IPS-18c (cell line): Measurements from ENCODE around the gene PLA2G10.
"Not testable (repeated sequence)": the region's sequence is repeated elsewhere in the genome, so short reads cannot be mapped to it uniquely, and the experiment has no call there.

Source experiments
- H3K4me3 ChIP-seq: 2 replicates; pipeline ENCODE4 v1.7.0; 2013; ENCODE audit warnings: low read depth, mild to moderate bottlenecking, low read length, moderate library complexity; ENCODE audit not compliant: insufficient read depth
- H3K9me3 ChIP-seq: one replicate; pipeline ENCODE4 v1.6.1; 2013; ENCODE audit warnings: mild to moderate bottlenecking, low read length, moderate library complexity; ENCODE audit not compliant: control insufficient read depth, insufficient read depth

The PLA2G10 gene, protein sequence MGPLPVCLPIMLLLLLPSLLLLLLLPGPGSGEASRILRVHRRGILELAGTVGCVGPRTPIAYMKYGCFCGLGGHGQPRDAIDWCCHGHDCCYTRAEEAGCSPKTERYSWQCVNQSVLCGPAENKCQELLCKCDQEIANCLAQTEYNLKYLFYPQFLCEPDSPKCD

DNA sequence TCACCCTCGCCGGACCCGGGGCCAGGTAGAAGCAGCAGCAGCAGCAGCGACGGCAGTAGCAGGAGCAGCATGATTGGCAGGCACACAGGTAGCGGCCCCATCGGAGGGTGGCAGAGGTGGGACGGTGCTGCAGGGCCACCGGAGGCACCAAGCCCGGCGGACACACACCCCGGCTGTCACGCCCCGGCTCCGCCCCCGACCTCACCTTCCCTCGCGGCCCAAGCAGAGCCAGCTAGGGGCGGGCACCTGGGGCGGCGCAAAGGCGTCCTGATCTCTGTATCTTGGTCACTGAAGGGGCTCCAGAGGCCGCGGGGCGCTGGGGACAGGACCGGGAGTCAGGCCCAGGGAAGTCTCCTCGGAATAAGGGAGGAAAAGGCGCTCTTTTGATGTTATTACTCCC is at the start of gene PLA2G10:
Gene PLA2G10 (minus strand): TSS at position 180 of the 400 bp plus-strand sequence. CDS start 79 bp downstream, at position 101.
- H3K4me3 ChIP-seq, H3K9me3 ChIP-seq: not testable (repeated sequence)

DNA sequence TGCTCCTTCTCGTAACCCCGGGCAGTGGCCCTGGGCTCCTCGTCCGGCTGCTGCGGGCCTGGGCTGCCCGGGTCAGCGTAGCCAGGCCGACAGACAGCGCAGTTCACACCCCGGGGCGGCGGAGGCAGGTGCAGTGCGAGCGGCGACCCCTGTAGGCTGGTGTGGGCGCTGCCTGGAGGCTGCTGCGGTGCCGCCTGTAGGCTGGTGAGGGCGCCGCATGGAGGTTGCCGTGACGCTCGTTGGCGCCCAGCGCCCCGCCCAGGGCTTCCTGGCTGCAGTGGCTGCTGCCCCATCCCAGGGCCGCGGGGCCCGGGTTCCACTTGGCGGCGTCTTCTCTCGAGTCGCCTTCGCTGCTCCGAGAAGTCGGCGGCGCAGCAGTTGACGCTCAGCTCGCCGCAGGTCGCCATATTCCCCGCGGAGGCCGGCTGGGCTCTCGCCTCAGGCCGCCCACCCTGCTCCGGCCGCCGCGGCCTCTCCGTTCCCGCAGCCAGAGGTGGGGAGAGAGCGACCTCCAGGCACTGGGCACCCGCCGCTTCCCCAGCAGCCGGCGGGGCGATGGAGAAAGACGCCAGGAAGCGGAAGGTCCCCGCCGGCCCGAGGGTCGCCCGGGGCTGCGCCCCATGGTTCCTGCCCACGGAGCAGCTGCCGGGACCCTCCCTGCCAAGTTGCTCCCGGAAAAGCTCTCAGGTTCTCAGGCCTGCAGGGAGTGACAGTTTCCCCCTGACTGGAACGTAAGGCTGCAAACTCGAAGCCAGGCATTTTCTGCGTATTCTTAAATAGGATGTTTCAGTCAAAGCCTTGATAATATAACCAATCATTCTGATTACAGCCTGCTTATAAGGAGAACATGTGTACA is 48.4 kb upstream of the PLA2G10 start, which contains the start of gene NPIPA2:
Gene NPIPA2 (plus strand): TSS at position 261 of the 856 bp plus-strand sequence. CDS start 5,533 bp downstream, outside the sequence.
- not testable (repeated sequence) for H3K4me3 ChIP-seq, H3K9me3 ChIP-seq

DNA sequence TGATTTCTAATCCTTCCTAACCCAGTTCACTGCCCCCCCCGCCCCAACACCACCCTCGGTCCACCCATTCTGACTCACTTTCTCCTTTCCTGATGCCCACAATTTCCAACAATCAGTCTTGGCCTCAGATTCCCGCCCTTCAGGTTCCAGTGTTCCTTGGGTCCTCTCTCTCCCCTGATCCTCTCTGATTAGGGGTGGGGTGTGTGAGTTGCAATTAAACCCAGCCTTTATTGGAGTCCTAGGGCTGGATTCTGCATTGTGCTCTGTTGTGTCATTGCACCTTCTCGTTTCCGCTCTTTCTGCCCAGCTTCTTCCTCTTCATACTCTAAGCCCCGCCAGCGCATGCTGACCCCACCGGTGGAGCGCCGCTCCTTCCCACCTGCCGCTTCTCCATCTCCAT is 47.7 kb upstream of the PLA2G10 start:
- H3K4me3 ChIP-seq, H3K9me3 ChIP-seq: not testable (repeated sequence)

DNA sequence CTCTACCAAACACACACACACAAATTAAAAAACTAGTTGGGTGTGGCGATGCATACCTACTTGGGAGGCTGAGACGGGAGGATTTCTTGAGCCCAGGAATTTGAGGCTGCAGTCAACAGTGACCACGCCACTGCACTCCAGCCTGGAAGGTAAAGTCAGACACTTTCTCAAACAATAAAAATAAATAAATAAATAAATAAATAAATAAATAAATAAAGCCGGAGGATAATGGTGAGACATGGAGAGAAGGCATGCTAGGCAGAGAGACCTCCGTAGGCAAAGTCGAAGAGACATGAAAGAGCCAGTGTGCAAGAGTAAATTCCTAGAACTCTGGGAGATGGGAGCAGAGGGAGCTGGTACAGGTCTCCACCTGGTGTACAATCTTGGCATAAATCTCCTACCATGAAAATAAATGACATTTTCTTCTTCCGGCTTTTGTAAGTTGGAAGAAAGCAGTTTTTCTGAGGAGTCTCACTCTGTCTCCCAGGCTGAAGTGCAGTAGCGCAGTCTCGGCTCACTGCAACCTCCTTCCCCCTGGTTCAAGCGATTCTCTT is 46.8 kb upstream of the PLA2G10 start:
- not testable (repeated sequence) for H3K4me3 ChIP-seq, H3K9me3 ChIP-seq

DNA sequence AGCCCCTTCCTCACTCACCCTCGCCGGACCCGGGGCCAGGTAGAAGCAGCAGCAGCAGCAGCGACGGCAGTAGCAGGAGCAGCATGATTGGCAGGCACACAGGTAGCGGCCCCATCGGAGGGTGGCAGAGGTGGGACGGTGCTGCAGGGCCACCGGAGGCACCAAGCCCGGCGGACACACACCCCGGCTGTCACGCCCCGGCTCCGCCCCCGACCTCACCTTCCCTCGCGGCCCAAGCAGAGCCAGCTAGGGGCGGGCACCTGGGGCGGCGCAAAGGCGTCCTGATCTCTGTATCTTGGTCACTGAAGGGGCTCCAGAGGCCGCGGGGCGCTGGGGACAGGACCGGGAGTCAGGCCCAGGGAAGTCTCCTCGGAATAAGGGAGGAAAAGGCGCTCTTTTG is 39.1 kb upstream of the PLA2G10 start:
- not testable (repeated sequence) for H3K4me3 ChIP-seq, H3K9me3 ChIP-seq

DNA sequence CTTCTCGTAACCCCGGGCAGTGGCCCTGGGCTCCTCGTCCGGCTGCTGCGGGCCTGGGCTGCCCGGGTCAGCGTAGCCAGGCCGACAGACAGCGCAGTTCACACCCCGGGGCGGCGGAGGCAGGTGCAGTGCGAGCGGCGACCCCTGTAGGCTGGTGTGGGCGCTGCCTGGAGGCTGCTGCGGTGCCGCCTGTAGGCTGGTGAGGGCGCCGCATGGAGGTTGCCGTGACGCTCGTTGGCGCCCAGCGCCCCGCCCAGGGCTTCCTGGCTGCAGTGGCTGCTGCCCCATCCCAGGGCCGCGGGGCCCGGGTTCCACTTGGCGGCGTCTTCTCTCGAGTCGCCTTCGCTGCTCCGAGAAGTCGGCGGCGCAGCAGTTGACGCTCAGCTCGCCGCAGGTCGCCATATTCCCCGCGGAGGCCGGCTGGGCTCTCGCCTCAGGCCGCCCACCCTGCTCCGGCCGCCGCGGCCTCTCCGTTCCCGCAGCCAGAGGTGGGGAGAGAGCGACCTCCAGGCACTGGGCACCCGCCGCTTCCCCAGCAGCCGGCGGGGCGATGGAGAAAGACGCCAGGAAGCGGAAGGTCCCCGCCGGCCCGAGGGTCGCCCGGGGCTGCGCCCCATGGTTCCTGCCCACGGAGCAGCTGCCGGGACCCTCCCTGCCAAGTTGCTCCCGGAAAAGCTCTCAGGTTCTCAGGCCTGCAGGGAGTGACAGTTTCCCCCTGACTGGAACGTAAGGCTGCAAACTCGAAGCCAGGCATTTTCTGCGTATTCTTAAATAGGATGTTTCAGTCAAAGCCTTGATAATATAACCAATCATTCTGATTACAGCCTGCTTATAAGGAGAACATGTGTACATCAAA is 9.3 kb upstream of the PLA2G10 start, which contains the start of gene NPIPA3:
Gene NPIPA3 (plus strand): TSS at position 256 of the 856 bp plus-strand sequence. CDS start 5,533 bp downstream, outside the sequence.
- H3K4me3 ChIP-seq, H3K9me3 ChIP-seq: not testable (repeated sequence)

DNA sequence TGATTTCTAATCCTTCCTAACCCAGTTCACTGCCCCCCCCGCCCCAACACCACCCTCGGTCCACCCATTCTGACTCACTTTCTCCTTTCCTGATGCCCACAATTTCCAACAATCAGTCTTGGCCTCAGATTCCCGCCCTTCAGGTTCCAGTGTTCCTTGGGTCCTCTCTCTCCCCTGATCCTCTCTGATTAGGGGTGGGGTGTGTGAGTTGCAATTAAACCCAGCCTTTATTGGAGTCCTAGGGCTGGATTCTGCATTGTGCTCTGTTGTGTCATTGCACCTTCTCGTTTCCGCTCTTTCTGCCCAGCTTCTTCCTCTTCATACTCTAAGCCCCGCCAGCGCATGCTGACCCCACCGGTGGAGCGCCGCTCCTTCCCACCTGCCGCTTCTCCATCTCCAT is 8.6 kb upstream of the PLA2G10 start:
- H3K4me3 ChIP-seq, H3K9me3 ChIP-seq: not testable (repeated sequence)

DNA sequence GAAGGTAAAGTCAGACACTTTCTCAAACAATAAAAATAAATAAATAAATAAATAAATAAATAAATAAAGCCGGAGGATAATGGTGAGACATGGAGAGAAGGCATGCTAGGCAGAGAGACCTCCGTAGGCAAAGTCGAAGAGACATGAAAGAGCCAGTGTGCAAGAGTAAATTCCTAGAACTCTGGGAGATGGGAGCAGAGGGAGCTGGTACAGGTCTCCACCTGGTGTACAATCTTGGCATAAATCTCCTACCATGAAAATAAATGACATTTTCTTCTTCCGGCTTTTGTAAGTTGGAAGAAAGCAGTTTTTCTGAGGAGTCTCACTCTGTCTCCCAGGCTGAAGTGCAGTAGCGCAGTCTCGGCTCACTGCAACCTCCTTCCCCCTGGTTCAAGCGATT is 7.8 kb upstream of the PLA2G10 start:
- H3K4me3 ChIP-seq, H3K9me3 ChIP-seq: not testable (repeated sequence)

DNA sequence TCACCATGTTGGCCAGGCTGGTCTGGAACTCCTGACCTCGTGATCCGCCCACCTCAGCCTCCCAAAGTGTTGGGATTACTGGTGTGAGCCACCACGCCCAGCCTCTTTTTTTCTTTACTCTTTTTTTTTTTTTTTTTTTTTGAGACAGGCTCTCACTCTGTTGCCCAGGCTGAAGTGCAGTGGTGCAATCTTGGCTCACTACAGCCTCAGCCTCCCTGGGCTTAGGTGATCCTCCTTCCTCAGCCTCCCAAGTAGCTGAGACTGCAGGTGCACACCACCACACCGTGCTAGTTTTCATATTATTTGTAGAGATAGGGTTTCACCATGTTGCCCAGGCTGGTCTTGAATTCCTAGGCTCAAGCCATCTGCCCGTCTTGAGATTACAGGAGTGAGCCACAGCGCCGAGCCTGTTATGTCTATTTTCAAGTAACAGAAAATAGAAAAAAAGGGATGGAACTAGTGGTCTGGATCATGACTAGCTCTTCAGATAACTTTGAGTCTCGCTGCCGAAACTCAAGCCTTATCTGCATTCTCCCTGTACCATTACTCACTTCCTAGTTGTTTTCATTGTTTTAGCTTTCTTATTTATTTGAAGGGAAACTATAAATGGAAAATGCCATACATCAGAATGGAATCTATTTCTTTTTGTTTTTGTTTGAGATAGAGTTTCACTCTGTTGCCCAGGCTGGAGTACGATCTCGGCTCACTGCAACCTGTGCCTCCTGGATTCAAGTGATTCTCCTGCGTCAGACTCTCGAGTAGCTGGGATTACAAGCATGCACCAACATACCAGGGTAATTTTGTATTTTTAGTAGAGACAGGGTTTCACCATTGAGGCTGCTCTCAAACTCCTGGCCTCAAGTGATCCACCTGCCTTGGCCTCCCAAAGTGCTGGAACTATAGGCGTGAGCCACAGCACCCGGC is 8.0 kb downstream of the PLA2G10 start:
- H3K9me3 ChIP-seq, H3K4me3 ChIP-seq: not testable (repeated sequence)

DNA sequence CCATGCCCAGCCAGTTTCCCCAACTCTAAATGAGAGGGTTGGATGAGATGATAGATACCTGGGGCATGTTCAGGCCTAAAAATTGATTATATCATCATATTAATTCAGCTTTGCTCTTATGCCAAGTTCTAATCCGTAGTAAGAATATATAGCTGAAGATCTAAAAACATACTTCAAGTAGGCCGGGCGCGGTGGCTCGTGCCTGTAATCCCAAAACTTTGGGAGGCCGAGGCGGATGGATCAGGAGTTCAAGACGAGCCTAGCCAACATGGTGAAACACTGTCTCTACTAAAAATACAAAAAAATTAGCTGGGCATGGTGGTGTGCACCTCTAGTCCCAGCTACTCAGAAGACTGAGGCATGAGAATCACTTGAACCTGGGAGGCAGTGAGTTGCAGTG is 12.0 kb downstream of the PLA2G10 start:
- no peak overlapping the region for H3K4me3 ChIP-seq
- H3K9me3 ChIP-seq, result no peaks in the 10 kb centered on the region

DNA sequence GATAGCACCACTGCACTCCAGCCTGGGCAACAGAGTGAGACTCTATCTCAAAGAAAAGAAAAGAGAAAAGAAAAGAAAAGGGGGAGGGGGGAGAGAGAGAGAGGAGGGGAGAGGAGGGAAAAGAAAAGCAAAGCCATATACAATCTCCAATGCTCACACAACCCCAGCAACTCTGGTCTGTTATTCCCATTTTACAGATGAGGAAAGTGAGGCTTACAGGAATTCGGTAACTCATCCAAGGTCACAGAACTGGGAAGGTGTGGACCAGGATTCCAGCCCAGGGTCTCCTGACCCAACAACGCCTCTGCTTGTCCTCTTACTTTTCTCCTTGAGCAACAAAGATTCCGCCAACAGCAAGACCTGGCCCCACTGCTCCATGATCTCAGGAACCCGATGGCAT is 13.0 kb downstream of the PLA2G10 start:
- Histone ChIP-seq H3K4me3 (no peak overlapping the region), H3K9me3 (no peaks in the 10 kb centered on the region)

DNA sequence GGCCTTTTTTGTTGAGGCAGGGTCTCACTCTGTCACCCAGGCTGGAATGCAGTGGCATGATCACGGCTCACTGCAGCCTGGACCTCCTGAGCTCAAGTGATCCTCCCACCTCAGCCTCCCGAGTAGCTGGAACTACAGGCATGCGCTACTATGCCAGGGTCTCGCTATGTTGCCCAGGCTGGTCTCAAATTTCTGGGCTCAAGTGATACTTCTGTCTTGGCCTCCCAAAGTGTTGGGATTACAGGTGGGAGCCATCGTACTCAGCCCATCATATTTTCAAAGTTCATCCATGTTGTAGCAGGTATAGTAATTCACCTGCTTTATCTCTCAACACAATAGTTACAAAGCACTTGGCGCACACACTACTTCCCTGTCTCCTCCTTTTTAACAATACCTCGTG is 13.7 kb downstream of the PLA2G10 start:
- not testable (repeated sequence) for H3K4me3 ChIP-seq, H3K9me3 ChIP-seq

DNA sequence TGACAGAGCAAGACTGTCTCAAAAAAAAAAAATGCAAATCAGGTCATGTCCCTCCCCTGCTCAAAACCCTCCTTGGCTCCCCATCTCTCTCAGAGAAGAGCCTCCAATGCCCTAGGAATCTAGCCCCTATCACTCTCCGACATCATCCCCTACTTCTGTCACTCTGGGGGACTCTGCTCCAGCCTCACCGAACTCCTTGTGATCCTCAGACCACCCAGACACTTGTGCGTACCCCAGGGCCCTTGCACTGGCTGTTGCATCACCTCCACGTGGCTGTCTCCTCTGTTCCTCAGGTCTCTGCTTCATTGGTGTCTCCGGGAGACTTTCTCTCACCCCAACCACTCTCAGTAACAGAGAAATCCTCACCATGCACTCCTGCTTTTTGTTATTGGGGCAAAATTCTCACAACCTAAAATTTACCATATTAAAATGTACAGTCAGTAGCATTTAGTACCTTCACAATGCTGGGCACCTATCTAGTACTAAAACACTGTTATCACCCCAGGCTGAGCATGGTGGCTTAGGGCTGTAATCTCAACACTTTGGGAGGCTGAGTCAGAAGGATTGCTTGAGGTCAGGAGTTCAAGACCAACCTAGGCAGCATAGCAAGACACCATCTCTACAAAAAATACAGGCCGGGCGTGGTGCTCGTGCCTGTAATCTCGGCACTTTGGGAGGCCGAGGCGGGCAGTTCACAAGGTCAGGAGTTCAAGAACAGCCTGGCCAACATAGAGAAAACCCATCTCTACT is 15.2 kb downstream of the PLA2G10 start:
- Histone ChIP-seq H3K9me3 (no peaks in the 10 kb centered on the region), H3K4me3 (no peak overlapping the region)

DNA sequence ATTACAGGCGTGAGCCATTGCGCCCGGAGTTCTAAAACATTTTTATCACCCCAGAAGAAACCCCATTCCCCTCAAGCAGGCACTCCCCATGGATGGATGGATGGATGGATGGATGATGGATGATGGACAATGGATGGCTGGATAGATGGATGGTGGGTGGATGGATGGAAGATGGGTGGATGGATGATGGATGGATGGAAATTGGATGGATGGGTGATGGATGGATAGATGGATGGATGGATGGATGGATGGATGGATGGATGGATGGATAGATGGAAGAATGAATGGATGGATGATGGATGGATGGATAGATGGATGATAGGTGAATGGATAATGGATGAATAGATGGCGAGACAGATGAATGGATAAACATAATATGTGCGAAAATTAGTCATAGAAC is 16.5 kb downstream of the PLA2G10 start:
- H3K9me3 ChIP-seq, result no peaks in the 10 kb centered on the region
- no peak overlapping the region for H3K4me3 ChIP-seq

DNA sequence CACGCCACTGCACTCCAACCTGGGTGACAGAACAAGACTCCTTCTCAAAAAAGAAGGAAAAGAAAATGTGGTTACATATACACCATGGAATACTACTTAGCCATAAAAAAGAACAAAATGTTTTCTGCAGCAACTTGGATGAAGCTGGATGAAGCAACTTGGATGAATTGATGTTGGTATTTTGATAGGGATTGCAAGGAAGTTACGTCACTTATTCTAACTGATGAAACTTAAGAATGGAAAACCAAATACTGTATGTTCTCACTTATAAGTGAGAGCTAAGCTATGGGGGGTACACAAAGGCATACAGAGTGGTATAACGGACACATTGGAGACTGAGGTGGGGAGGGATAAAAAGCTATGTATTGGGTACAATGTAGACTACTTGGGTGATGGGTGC is 17.5 kb downstream of the PLA2G10 start:
- H3K9me3 ChIP-seq, result no peaks in the 10 kb centered on the region
- H3K4me3 ChIP-seq, result no peak overlapping the region

DNA sequence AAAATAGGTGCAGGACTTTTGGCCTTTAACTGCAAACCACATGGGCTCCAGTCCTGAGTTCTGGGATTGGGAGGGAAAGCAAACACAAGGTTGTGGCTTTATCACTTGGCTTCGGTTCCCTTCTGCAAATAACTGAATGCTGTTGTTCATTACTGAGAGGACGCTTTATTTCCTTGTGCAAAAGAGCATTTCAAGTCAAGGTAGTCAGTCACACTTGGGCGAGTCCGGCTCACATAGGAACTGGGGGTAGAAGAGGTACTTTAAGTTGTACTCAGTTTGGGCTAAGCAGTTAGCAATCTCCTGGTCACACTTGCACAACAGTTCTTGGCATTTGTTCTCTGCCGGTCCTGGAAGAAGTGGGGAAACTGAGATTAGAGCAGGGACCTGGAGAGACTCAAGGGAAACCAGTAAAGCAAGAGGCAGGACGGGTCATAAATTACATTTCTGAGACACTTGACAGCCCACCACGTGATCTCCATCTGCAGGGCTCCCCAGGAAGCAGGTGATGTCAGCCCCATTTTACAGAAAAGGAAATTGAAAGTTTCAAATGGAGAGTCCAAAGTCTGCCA is 21.6 kb downstream of the PLA2G10 start:
- H3K9me3 ChIP-seq, result no peaks in the 10 kb centered on the region
- no peak overlapping the region for H3K4me3 ChIP-seq
